Panc1 (cell line): ENCODE data around the gene LAMA5. TPM values are rescaled to one million over a fixed set of nuclear protein-coding genes. Genes with fewer than 3 reads are reported as not detected.
A peak's percentile ranks its signal among the peaks of the same experiment; 100 is the strongest.

Experiments
- ATAC-seq: fragments of 200-7000 bp; cut with Tn5 transposase; 2 replicates; pipeline ENCODE4 v1.9.1; 2020; ENCODE audit warnings: mild to moderate bottlenecking, moderate library complexity
- BruUV-seq: library from RNA; stranded (reverse); fragments of 400-500 nt; replicated peaks from 2 replicates; lab custom pipeline; 2021; lab: Mats Ljungman, UMichigan
- CTCF ChIA-PET: fragments of 300-600 bp; sonication (Branson Sonifier 250); formaldehyde crosslinking; loops from one replicate; lab custom pipeline; 2022; ENCODE audit warnings: antibody characterized with exemption; lab: Charles Lee
- POLR2A ChIA-PET: fragments of 300-600 bp; sonication (Branson Sonifier 250); formaldehyde crosslinking; loops from one replicate; lab custom pipeline; 2022; ENCODE audit warnings: antibody characterized with exemption; lab: Charles Lee
- DNase-seq: peaks from one replicate; pipeline ENCODE4 v3.0.0-alpha.2; 2010; ENCODE audit warnings: low read depth, low spot score
- H3K27ac ChIP-seq: 2 replicates; pipeline ENCODE4 v1.5.1; 2011; ENCODE audit warnings: mild to moderate bottlenecking, low read length, inconsistent platforms
- H3K27me3 ChIP-seq: fragments of 200-500 bp; sonication (Bioruptor generic); 2 replicates; pipeline ENCODE4 v1.6.0; 2014; ENCODE audit warnings: low read length, inconsistent platforms; ENCODE audit not compliant: control insufficient read depth, insufficient read depth
- H3K36me3 ChIP-seq: fragments of 200-500 bp; sonication (Bioruptor generic); 2 replicates; pipeline ENCODE4 v1.5.1; 2014; ENCODE audit warnings: inconsistent platforms, mild to moderate bottlenecking, low read length, moderate library complexity; ENCODE audit not compliant: control insufficient read depth, insufficient read depth
- H3K4me1 ChIP-seq: 2 replicates; pipeline ENCODE4 v1.5.1; 2011; ENCODE audit warnings: inconsistent platforms, mild to moderate bottlenecking, low read length, moderate library complexity; ENCODE audit not compliant: control insufficient read depth, insufficient read depth
- H3K4me3 ChIP-seq, 2 experiments: 2 replicates each; pipeline ENCODE4 v1.5.1; 2011 to 2012; ENCODE audit warnings: low read depth in 2 of 2, low read length in 2 of 2, mild to moderate bottlenecking in 2 of 2, inconsistent platforms in 1 of 2, moderate library complexity in 1 of 2
- H3K9me3 ChIP-seq: fragments of 200-500 bp; sonication (Bioruptor generic); 2 replicates; pipeline ENCODE4 v1.5.1; 2014; ENCODE audit warnings: low read depth, mild to moderate bottlenecking, inconsistent platforms, low read length, moderate library complexity; ENCODE audit not compliant: control insufficient read depth, insufficient read depth
- CTCF ChIP-seq: fragments of 450-650 bp; IDR thresholded peaks from 2 replicates; pipeline ENCODE4 v1.5.1; 2017; ENCODE audit warnings: mild to moderate bottlenecking
- POLR2AphosphoS5 ChIP-seq: IDR thresholded peaks from 2 replicates; pipeline ENCODE4 v1.6.1; 2012; ENCODE audit warnings: mild to moderate bottlenecking, low read depth, low read length, moderate library complexity
- REST ChIP-seq, 2 experiments: IDR thresholded peaks; 2 replicates each; pipeline ENCODE4 v1.6.1; 2011 to 2012; ENCODE audit warnings: low read depth in 2 of 2, control low read depth in 1 of 2, low read length in 1 of 2, mild to moderate bottlenecking in 1 of 2, moderate library complexity in 1 of 2; ENCODE audit not compliant: insufficient read depth in 1 of 2
- SIN3A ChIP-seq: IDR thresholded peaks from 2 replicates; pipeline ENCODE4 v1.6.1; 2012; ENCODE audit warnings: low read depth, mild to moderate bottlenecking, low read length, moderate library complexity, borderline replicate concordance; ENCODE audit not compliant: insufficient read depth
- TCF7L2 ChIP-seq: IDR thresholded peaks from 2 replicates; pipeline ENCODE4 v1.6.1; 2011; ENCODE audit warnings: mild to moderate bottlenecking, low read depth, low read length, inconsistent platforms
- in situ Hi-C: cut with HindIII; loops from 2 replicates; pipeline ENCODE4 v1.10.0; 2016; ENCODE audit warnings: low sequenced_read_pairs, low pct_unique_long_range_greater_than_20kb
- intact Hi-C: fragments of 100-400 bp; cut with micrococcal nuclease; formaldehyde crosslinking; loops from one replicate; pipeline ENCODE4 v1.10.0; 2022; ENCODE audit not compliant: unreplicated experiment
- total RNA-seq: library from RNA; stranded (reverse); gene quantifications from one replicate; pipeline ENCODE4 v1.2.1, GENCODE V29; 2021; ENCODE audit not compliant: unreplicated experiment

The LAMA5 gene
- total RNA-seq, 1 experiment from 2014 or later = 497 TPM

GRCh38 chr20:62392621-62393334 lies 25.7 kb upstream of the LAMA5 start:
- no peak for TF ChIP-seq REST (IDR thresholded peaks at IDR 0.05; ENCODE audit: insufficient read depth in 1 of 2, low read depth in 2 of 2, low read length in 1 of 2)
- no peak for TF ChIP-seq CTCF
- TF ChIP-seq POLR2AphosphoS5 = no peak
- TF ChIP-seq SIN3A = no peak
- no peak for TF ChIP-seq TCF7L2
- in situ Hi-C loops = no loop called here
- ChIA-PET CTCF (no interaction called here), POLR2A (no interaction called here)
- Histone ChIP-seq H3K4me3 (no peak overlapping the region), H3K4me1 (peaks cover 24% of the 10 kb centered on the region), H3K27ac (no peak overlapping the region), H3K9me3 (no peaks in the 10 kb centered on the region), H3K36me3 (peaks cover 11% of the 10 kb centered on the region; the same call in 1 of the 2 replicates), H3K27me3 (no peaks in the 10 kb centered on the region)
- BruUV-seq = no TSS peak
- no peak for DNase-seq
- peak; percentile 32; the same call in 1 of the 2 replicates for ATAC-seq
- intact Hi-C loops = no loop called here

- intact Hi-C loops = no loop called here
- DNase-seq (no peak), ATAC-seq (no peak)
- H3K36me3 ChIP-seq = peaks cover 11% of the 10 kb centered on the region
- H3K9me3 ChIP-seq = no peaks in the 10 kb centered on the region
- in situ Hi-C loops = no loop called here
- no peaks in the 10 kb centered on the region for H3K27me3 ChIP-seq
- peaks cover 24% of the 10 kb centered on the region for H3K4me1 ChIP-seq
- POLR2A ChIA-PET = interaction anchor here (0.7 kb wide), 1 partner anchor 97 kb away, joined by 3 read pairs; no protein-coding TSS in a partner anchor
- CTCF ChIA-PET = no interaction called here
- H3K4me3 ChIP-seq = no peak overlapping the region
- BruUV-seq = no TSS peak
- H3K27ac ChIP-seq = no peak overlapping the region
- TF ChIP-seq REST (IDR thresholded peaks at IDR 0.05; ENCODE audit: insufficient read depth in 1 of 2, low read depth in 2 of 2, low read length in 1 of 2) = no peak
Measured at GRCh38 chr20:62392077-62392418, 24.9 kb upstream of the LAMA5 start.
